ENCODE data around the gene CMIP.

The CMIP gene

DNA sequence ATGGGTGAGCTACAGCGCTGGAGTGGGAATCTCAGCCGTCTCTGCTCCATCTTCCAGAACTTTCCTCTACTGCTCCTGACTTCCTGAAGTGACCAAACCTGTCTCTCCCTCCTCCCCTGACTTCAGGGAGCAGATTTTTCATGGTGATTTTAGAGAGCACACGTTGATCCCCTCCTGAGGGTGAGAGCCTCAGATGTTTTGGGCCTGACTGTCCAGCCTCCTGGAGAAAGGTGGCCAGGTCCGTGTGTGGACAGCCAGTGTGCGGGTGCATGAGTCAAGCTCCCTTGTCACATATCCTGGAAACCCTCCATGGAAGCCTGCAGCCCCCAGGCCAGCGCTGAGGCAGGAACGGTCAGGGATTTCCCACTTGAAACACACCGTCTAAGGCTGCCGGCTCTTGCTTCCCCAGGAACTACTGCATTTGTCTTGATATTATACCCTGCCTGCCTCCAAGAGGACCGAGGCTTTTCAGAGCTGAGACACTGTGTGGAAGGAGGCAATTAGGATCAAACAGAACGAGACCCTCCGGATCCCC lies 143.1 kb downstream of the CMIP start:
- DNase-seq (ENCODE audit: low spot score) = no peak

DNA sequence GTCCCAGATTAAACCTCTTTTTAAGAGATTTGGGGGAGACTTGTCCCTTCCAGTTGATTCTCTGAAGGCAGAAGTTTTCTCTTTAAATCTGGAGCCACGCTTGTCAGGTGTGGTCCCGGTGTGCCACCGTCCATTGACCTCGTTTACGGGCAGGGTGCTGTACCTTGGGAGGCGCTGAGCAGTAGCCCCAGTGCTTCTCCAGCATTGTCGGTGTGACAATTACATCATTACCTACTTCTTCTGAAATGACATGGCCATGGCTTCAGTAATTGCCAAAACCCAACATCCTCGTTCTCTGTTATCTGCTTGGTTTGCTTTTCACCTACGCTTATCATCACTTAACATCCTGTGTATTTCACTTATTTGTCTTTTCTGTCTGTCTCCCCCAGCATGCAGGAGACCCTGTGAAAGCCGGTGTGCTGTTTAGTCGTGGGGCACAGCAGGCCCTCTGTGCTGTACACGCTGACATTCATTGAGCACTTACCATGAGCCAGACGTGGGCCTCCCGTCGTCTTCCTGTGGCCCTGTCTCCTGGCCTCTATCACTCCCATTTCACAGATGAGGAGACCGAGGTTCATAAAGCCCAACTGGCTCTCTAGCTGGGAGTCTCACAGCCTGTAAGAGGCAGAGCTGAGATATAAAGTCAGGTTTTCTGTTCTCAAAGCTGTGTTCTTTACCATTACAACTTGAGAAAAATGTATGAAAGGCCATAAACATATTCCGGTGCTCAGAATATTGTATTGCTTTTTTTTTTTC lies 143.9 kb downstream of the CMIP start:
- no peak for DNase-seq (ENCODE audit: low spot score)

DNA sequence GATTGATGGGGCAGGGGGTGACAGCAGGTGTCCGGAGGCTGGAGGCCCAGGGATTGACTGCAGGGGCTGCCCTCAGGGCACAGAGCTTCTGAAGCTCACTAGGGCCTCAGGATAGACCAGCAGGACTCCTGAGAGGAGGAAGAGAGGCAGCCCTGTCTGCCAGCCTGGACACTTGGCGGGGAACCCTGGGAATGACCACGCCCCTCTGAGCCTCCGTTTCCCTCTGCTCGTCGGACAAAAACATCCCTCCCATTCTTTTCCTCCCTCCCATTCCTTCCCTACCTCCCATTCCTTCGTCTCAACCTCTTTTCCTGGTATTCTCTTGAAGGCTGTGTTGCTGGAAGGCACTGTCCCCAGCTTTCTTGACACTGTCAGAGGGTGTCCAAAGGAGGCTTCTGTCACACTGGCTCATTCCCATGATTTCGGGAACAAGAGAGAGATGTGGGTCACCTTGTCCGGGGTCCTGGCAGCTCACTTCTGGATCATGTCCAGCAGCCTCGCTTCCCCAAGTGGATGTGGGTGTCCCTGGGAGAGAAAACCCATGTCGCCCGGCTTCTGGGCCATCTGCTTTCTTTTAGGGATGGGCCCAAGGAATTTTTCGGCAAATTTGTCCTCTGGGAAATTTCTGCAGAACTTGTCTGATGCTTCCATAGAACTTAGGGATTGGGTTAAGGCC lies 145.5 kb downstream of the CMIP start:
- DNase-seq (ENCODE audit: low spot score) = no peak

DNA sequence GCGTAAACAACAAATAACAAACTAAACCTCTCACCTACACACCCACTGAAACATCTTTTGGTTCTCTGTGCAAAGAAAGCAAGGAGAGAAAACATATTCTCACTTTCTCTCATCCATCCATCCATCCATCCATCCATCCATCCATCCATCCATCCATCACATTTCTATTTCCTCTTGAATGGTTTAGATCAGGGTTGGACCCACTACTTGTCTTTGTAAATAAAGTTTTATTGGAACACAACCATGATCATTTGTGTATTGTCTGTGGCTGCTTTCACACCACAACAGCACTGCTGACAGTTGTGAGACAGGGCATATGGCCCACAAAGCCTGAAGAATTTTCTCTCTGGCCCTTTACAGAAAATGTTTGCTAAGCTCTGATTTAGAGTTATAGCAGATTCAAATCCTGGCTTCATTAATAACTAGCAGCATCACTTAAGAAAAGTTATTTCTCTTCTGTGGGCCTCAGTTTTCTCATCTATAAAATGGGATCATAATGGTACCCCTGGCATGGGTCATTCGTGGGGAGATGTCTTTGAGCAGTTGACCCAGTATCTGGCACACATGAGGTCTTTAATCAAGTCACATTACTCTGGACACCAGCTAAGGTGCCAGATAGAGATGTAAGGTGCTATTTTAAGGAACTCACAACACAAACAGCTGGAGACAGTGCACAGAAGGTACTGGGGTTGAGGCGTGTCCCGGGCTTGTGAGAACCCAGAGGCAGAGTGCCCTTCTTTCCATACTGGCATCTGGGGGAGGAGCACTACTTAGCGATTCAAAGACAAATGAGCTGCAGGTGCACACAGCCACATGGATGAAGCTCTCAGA lies 146.3 kb downstream of the CMIP start:
- no peak for DNase-seq (ENCODE audit: low spot score)

DNA sequence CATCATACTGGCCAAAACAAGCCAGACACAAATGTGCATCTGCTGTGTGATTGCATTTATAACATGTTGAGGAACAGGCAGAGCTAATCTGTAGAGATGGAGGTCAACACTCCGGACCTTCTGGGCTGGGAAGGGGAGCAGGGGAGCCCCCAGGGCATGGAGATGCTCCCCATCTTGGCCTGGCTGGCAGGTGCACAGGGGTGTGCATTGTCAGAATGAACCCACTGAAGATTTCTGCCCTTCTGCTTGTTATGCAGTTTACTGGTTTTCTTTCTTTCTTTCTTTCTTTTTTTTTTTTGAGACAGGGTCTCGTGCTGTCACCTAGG lies 146.9 kb downstream of the CMIP start:
- DNase-seq (ENCODE audit: low spot score) = no peak

DNA sequence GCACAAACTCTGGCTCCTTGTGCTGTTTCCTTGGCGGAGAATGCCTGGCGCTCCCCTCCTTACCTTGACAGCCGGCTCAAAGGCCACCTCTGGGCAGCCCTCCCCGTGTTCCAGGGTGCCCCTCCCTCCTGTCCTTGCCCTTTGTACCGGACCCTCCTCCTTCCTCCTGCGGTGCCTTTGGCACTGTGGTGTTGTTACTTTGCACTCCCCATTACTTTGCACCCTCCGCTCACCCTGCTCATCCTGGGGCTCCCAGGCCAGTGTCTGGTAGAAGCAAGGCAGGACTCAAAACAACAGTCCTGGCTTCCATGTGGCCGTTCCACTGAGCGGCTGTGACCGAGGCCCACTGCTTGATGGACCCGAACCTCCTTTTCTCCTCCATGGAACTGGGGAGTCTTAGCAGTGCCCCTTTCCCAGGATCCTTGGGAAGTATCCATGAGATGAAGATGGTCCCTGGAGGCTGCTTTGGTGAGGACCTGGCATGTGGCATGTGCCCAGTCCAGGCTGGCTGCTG lies 147.8 kb downstream of the CMIP start:
- DNase-seq (ENCODE audit: low spot score) = no peak

DNA sequence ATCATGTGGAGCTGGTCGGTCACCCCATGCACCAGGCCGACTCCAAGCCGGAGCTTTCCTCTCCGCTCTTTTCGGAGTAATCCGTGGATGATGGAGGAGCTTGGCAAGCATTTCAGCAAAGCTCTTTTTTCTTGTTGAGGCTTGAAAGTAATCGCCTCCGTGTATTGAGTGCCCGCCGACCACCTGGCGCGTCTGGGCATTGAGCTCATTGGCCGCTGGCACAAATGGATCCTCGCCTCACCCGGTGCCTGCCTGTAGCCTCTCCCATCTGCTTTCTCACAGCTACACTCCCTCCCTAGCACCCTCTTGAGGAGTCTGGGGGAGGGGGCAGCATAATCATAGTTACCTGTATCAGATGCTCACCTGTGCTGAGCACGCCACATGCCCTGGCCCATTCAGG lies 148.9 kb downstream of the CMIP start:
- no peak for DNase-seq (ENCODE audit: low spot score)

DNA sequence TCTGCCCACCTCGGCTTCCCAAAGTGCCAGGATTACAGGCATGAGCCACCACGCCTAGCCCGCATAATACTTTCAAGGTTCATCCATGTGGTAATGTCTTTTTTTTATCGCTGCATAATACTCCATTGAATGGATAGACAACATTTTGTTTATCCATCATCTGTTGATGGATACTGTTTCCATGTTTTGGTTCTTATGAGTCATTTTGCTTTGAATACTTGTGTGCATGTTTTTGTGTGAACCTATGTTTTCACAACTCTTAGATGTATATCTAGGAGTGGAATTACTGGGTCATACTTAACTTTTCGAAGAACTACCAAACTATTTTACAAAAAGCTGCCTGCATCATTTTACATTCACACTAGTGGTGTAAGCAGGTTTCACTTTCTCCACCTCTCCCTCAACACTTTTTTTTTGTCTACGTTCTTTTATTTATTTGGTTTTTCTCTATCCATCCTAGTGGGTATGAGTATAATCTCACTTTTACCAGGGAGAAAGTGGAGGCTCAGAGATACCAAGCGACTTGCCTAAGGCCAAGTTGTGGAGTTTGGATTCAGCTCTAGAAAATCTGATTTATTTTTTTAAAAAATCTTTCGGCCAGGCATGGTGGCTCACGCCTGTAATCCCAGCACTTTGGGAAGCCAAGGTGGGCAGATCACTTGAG lies 151.2 kb downstream of the CMIP start:
- DNase-seq (ENCODE audit: low spot score) = peak; percentile 39

DNA sequence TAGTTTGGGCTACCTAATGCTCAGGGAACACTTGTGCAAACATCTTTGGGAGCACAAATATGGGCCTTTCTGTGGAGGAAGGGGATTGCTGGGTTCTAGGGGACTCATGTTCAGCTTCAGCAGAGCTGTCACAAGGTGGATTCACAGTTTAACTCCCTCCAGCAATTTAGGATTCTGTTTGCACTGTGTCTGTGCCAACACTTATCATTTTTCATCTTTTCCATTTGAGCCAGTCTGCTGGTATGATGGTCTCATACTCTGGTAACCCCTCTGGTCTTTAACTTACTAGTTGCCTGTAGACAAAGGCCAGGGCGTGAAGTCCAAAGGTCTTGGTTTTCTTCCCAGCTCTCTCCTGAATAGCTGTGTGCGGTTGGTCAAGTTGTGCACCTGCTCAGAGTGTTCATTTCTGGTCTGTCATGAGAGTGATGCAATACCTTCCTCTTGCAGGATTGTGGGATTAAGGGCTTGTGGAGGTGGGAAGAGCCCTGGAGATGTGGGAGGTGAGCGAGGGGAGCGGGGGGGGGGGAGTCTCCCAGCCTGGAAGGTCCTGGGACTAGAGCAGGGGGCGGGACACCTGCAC lies 152.6 kb downstream of the CMIP start:
- DNase-seq (ENCODE audit: low spot score) = no peak

DNA sequence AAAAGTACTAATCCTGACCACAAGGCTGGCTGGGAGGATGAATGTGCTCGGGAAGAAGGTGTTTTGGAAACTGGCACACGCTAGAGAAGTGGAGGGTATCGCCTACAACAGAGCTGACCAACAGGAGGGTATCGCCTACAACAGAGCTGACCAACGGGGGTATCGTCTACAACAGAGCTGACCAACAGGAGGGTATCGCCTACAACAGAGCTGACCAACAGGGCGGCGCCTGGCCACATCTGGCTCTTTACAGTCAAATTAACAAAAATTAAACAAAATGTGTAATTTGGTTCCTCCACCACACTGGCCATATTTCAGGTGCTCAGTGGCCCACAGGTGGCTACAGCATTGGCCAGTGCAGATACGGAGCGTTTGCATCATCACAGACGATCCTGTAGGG lies 153.5 kb downstream of the CMIP start:
- no peak for DNase-seq (ENCODE audit: low spot score)

DNA sequence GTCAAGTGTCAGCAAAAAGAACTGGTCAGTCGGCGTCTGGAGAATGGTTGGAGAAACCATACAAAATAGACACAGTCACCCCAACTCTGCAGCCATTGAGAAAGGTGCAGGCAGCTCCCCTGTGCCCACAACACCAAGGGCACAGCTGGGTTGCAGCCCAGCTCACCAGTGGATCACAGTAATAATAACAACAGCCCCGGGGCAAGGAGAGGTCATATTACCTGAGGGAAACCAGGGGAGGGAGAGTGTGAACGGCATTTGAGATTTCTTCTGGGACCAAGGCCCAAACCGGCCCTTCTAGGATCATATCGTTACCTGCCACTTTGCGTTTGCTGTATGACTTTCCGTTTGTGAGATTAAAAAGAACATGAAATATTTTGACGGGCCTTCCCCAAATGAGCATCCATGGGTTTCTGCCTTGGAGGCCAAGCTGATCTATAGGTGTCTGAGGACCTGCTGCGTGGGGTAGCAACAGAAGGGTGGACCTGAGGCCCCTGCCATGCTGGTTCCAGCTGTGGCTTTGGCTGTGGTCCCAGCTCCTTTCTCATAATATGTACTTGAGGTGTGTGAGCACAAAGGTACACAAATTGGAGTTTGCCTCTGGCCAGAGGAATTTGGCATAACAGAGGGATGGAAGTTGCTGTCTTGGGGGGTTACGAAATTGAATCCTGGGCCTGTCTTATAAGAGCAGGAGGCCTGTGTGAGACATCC lies 154.6 kb downstream of the CMIP start:
- no peak for DNase-seq (ENCODE audit: low spot score)

DNA sequence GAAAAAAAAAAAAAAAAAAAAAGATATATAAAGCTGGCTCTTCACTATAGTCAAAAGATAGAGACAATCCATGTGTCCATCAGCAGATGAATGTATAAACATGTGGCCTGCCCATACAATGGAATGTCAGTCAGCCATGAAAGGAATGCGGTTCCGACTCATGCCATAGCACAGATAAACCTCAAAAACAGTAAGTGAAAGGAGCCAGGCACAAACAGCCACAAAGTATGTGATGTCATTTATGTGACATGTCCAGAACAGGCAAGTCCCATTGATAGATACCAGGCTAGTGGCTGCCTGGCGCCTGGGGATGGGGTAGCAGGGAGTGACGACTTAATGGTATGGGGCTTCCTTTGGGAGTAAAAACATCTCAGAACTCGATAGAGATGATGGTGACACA lies 155.7 kb downstream of the CMIP start:
- DNase-seq (ENCODE audit: low spot score) = no peak

DNA sequence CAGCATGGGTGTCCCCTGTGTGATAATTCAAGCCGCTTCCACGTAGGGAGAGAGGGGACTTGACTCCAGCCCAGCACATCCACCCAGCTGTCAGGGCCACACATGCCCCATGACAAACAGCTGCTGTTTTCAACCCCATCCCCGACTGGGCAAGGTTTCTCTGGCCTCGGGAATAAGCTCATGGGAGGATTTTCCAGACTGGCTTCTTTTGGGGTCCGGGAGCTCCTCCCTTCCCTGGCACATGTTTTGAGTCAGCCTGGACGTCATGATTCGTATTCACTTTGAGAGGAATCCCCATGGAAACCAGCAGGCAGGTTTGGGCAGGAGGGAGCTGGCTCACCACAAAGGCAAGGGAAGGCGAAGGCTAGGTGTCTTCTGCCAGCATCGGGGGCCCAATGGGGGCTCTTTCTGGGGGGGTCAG lies 156.4 kb downstream of the CMIP start:
- DNase-seq (ENCODE audit: low spot score) = no peak

DNA sequence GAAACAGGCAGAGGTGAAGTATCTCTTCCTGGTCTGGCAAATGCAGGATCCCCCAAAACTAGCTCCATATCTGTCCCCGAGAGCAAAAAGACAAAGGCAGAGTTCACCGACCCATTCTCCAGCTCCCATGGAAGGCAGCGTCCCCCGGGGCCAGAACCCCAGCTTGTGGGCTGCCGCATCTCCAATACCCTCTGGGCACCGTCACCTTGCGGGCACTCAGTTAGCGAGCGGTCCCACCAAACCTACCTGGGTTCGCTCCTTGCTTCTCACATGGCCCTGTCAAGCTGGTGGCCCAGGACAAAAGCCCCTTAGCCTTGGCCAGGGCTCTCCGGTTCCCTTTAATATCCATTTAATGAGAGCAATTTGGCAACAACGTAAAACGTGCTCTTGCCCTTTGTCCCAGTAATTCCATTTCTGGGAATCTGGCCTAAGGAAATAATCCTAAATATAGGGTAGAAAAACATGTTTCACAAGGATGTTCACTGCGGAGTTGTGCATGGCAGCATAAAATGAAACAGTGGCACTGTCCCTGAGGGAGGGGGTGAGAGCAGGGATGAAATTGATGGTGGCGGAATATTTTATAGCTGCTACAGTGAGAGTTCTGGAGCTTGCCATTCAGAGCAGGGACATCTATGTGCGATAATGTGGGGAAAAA lies 157.1 kb downstream of the CMIP start:
- no peak for DNase-seq (ENCODE audit: low spot score)

DNA sequence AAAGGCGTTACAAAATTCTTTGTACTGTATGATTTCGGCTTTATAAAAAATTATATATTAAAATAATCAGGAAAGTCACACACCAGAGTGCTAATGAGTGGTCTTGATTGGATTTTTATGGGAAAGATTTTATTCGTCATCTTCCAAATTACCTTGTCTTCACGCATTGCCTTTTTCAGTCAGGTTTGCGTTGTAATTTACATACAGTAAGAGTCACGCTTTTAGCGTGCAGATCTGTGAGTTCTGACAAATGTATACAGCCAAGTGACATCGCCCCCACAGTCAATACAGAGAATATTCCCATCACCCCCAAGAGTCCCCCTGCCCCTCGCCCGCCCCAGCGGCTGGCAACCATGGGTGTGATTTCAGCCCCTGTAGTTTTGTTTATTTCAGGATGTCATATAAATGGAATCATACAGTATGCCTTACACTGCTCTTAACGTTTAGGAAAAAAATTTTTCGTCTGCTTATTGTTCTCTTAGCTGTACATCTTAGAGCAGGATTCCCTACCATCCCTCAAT lies 157.7 kb downstream of the CMIP start:
- DNase-seq (ENCODE audit: low spot score) = no peak

DNA sequence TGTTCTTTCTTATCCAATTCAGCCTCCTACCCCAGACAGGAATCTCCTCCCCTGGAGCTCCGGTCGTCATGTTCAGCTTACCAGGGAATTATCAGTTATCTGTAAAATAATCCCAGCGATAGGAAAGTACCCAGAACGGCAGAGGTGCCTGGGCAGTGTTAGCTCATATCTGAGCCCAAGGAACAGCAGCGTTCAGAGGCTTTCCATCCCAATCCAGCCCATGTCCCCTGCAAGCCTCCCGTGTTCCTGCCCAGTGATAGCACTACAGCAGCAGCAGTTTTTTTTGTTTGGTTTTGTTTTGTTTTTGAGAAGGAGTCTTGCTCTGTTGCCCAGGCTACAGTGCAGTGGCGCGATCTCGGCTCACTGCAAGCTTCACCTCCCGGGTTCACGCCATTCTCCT lies 158.2 kb downstream of the CMIP start:
- DNase-seq (ENCODE audit: low spot score) = no peak

DNA sequence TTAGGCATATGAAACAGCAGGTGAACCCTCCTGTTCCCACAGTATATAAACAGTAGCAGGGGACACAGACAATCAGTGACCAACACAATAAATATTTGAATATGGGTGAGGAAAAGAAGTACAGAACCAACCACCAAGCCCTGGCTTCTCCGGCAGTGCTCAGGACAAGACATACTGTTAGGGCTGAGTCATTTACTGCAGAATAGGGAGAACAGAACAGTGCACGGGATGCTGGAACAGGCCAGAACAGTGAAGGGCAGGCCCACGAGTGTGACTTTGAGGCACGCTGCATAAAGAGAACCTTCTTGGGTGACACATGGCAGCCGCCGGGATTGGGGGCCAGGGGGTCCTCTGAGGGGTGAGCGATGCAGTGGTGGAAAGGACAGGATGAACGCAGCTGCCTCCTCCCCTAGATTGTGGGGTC lies 160.4 kb downstream of the CMIP start:
- DNase-seq (ENCODE audit: low spot score) = no peak

DNA sequence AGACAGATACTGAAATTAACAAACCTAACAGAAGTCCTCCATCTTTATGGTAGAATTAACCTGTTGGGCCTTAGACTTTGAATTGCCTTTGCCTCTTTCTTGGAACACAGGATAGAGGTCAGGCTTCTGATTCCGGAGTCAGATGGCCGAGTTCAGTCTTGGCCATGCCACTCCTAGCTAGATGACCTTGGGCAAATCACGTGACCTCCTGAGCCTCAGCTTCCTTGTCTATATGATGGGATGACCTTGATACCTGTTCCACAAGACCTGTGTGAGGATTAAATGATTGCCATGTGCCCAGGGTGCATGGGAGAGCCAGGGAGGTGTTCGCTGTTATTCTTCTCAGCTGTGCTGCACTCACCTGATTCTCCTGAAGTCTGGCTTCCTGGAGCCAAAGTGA lies 161.4 kb downstream of the CMIP start:
- DNase-seq (ENCODE audit: low spot score) = no peak

DNA sequence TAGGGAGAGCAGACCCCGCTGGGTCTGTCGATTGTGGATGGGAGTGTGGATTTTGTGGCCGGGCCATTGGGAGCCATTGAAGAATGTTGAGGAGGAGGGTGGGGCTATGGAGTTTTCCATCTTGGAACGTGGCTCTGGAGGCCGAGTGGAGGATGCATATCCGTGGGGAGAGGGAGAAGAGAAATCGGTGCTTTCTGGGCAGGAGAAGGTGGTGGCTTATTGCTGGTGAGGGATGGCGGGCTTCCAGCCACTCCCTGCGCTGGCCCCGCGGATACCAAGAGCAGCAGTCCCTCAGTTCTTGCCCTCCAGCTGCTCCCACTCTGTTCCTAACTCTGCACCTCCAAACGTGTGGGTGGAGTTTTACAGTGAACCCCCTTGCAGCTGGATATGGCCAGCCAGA lies 162.4 kb downstream of the CMIP start:
- no peak for DNase-seq (ENCODE audit: low spot score)

DNA sequence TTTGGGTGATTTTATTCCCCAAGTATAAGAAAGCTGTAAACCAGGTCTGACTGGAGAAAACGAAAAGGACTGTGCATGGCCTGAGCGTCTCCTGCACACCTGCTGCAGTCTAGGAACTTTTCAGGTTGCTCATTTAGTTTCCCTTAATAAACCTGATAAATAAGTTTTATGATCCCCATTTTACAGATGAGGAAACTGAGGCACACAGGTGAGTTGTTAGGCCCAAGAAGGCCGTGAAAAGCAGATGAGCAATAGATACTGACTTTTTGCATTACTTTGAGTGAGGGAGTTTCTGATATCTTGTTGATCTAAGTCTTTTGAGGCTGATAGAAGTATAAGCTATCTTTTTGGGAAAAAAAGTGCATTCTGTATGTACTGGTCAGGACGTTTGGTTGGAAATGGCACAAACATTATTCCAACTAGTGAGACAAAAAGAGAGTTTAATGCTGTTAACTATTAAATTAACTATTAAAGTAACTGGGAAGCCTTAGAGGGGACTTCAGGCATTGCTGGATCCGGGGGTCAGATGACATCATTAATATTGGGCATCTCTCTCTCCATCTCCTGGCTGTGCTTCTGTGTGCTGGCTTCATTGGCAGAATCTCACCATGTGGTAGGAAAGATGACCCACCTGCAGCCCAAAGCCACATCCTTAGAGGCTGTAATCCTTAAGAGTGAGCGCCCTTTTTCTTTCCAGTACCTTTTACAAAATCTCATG lies 163.4 kb downstream of the CMIP start:
- no peak for DNase-seq (ENCODE audit: low spot score)

Measured in CD4-positive, alpha-beta T cell treated with Interleukin-2 at 100 ng/mL for 4 hours (primary cell).